Fibroblast of lung (primary cell): ENCODE results near the gene AFF2.

ENCODE experiments used
- CTCF ChIP-seq, 2 donors: IDR thresholded peaks in 1 of 2; conservative IDR thresholded peaks in 1 of 2; 1 replicate in 1 of 2; 2 replicates in 1 of 2; pipeline ENCODE4 v1.5.1; 2011 to 2012; ENCODE audit warnings: low read length in 2 of 2, control low read depth in 1 of 2, inconsistent platforms in 1 of 2, low read depth in 1 of 2, mild to moderate bottlenecking in 1 of 2
- EZH2 ChIP-seq: IDR thresholded peaks from 2 replicates; pipeline ENCODE4 v1.5.1; 2012; ENCODE audit warnings: low read length, control low read depth, mild to moderate bottlenecking; ENCODE audit errors: missing control alignments

GRCh38 chrX:149010013-149010852 is 509.8 kb downstream of the AFF2 start:
- no peak for TF ChIP-seq CTCF (conservative IDR thresholded peaks at IDR 0.05 in 1 of 2, IDR thresholded peaks at IDR 0.05 in 1 of 2; ENCODE audit: low read depth in 1 of 2, low read length in 2 of 2)
- TF ChIP-seq EZH2, result no peak
